ENCODE data around the gene TLE1.

DNA sequence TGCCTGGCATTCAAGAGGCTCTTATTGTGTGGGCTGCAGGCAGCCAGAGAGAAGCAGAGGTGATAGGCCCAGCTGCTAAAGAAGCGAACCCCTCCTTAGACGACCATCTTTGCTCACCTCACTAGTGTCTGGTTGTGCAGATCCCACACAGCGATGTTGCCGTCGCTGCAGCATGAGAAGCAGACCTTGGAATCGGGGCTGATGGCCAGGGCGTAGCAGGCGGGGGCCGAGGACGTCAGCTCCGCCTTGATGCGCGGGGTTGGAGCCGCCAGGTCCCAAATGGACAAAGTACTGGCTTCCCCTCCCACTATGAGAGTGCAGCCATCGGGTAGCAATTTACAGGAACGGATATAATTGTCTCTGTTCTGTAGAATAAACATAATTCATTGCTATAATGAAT, 98.7 kb downstream of the TLE1 start:
- TF ChIP-seq, protein P1, sequence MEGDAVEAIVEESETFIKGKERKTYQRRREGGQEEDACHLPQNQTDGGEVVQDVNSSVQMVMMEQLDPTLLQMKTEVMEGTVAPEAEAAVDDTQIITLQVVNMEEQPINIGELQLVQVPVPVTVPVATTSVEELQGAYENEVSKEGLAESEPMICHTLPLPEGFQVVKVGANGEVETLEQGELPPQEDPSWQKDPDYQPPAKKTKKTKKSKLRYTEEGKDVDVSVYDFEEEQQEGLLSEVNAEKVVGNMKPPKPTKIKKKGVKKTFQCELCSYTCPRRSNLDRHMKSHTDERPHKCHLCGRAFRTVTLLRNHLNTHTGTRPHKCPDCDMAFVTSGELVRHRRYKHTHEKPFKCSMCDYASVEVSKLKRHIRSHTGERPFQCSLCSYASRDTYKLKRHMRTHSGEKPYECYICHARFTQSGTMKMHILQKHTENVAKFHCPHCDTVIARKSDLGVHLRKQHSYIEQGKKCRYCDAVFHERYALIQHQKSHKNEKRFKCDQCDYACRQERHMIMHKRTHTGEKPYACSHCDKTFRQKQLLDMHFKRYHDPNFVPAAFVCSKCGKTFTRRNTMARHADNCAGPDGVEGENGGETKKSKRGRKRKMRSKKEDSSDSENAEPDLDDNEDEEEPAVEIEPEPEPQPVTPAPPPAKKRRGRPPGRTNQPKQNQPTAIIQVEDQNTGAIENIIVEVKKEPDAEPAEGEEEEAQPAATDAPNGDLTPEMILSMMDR (IDR thresholded peaks at IDR 0.05), result no peak
- no peak for TF ChIP-seq POLR2A (IDR thresholded peaks at IDR 0.05)

Data from adrenal gland (tissue), 5 donors.